NCI-H524 (cell line): ENCODE results near the gene DNAAF2.

Source experiments
- DNase-seq, 2 experiments: peaks; one replicate each; lab custom pipeline; 2025; lab: John Stamatoyannopoulos, UW

Gene DNAAF2

GRCh38 chr14:49584058-49584457 is 51.0 kb downstream of the DNAAF2 start:
- DNase-seq: no peak

GRCh38 chr14:49583629-49584028 is 51.4 kb downstream of the DNAAF2 start:
- DNase-seq: no peak

GRCh38 chr14:49582113-49582977 is 52.7 kb downstream of the DNAAF2 start:
- peak in 1 of 2 experiments; percentile 27 for DNase-seq

GRCh38 chr14:49581209-49582112 is 53.6 kb downstream of the DNAAF2 start:
- peak in 1 of 2 experiments; percentile 33 for DNase-seq

GRCh38 chr14:49579841-49580240 is 55.2 kb downstream of the DNAAF2 start:
- no peak for DNase-seq

- DNase-seq: no peak
Observed at GRCh38 chr14:49578141-49578540, 56.9 kb downstream of the DNAAF2 start.
